HT1080 (cell line): ENCODE measurements around the gene CAPN11. TPM values are rescaled to one million over a fixed set of nuclear protein-coding genes. Genes with fewer than 3 reads are reported as not detected.

Experiments
- DNase-seq: peaks from one replicate; pipeline ENCODE4 v3.0.0-alpha.2; 2015; ENCODE audit warnings: low read depth
- total RNA-seq: library from RNA; depleted of rRNA; stranded (reverse); fragments of >200 nt; shearing (Covaris generic); gene quantifications from 2 replicates; pipeline ENCODE4 v1.2.3, GENCODE V29; 2014

CAPN11 gene
- total RNA-seq, 1 experiment from 2014 or later, result not detected

DNA sequence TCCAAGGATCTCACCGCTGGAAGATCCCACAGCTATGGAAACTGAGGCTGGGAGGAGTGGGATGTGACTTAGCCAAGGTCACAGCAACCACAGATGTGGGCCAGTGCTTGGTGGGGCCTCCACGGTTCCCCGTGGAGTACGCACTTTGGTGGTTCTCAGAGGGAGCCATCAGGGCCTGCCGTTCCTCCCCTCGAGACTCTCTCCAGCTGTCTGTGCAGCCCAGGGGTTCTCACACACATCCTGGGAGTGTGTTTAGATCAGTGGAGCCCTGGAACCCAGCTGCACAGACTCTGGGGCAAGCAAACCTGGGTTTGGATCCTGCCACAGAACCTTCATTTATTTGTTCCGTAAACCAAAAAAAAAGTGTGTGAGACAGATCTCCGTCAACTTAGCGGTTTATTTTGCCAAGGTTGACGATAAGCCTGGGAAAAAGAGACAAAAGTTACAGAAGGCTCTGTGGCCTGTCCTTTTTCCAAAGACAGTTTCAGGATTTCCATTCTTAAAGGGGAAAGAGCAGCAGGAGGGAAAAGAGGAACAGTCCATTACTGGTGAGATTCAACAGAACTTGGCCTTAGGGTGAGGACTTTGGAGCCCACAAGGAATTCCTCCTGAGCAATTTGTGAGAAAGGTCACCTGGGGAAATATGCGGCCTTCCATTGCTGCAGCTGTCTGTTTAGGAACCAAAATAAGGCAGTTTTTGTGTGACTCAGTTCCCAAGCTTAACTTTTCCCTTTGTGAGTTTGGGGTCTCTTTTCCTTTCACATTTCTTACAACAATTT lies 44.5 kb downstream of the CAPN11 start:
- no peak for DNase-seq

DNA sequence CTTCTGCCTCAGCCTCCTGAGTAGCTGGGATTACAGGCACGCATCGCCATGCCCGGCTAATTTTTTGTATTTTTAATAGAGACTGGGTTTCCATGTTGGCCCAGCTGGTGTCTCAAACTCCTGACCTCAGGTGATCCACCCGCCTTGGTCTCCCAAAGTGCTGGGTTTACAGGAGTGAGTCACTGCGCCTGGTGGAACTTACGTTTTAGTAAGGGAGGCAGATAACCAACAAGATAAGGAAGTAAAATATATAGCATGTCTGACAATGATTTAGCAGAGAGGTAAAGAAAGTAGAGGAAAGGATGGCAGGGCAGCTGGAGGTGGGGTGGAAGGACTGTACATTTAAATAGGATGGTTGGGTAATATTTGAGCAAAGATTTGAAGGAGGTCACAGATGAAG lies 45.3 kb downstream of the CAPN11 start:
- DNase-seq, result no peak

DNA sequence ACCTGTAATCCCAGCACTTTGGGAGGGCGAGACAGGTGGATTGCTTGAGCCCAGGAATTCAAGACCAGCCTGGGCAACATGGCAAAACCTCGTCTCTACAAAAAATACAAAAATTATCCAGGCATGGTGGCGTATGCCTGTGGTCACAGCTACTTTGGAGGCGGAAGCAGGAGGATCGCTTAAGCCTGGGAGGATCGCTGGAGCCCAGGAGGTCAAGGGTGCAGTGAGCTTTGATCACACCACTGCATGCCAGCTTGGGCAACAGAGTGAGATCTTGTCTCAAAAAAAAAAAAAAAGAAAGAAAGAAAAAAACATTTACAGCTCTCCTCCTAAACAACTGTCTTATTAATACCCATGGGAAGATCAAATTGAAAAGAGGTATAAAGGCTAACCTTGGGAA lies 49.3 kb downstream of the CAPN11 start:
- no peak for DNase-seq

DNA sequence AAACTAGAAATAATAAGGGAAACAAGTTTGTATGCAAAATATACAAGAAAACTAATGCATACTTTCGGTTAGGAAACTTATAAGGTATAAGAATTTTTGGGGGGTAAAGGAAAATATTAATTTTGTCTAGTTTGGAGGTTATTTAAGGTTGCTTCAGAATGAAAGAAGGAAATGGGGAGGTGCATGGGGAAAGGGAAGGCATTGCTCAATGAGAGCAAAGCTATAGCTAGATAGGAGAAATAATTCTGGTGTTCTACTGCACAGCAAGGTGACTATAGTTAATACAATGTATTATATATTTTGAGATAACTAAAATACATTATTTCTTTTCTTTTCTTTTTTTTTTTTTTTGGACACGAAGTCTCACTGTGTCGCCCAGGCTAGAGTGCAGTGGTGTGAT lies 52.7 kb downstream of the CAPN11 start:
- DNase-seq, result no peak

DNA sequence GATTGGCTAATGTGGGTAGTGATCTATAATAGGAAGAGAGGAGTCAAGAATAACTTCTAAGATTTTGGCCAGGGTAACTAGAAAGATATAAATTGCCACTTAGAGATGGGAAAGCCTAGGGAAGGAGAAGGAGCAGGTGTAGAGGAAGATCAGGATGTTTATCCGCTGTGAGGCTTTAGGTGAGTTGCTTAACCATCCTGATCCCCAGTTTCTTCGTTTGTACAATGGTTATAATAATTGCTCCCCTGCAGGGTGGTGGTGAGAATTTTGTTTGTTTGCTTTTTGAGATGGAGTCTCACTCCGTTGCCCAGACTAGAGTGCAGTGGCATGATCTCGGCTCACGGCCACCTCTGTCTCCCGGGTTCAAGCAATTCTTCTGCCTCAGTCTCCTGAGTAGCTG lies 55.7 kb downstream of the CAPN11 start:
- no peak for DNase-seq

DNA sequence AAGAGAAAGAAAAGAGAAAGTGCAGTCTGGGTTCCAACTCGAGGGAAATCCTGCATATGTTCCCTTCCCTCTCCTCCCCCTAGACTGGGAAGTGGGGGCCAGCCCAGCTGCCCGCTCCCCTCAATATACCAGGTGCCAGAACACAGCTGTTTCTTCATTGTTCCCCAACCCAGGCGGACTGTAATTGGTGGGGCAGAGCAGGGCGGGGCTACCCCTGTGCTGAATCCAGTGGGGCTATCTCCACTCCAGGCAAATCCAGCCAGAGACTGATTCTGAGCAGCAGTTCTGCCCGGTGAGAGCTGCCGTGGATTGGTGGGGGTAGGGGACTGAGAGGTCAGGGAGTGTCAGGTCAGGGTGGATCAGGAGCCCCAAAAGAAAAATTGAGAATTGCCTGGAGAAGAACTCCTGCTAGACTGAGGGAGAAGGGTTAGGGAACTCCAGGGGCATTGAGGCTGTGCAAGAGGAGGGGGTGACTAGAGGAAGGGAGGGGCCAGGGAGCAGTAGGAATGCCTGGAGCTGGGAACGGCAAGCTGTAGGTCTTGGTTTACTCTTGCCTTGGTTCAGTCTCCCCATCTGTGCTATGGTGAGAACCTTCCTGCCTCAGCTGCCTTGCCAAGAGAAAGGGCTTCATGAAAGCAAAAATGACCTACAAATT lies 58.2 kb downstream of the CAPN11 start, which contains the start of gene MYMX:
Gene MYMX (plus strand): TSS at position 250 of the 655 bp plus-strand sequence. CDS start 546 bp downstream, outside the sequence.
- DNase-seq, result no peak

DNA sequence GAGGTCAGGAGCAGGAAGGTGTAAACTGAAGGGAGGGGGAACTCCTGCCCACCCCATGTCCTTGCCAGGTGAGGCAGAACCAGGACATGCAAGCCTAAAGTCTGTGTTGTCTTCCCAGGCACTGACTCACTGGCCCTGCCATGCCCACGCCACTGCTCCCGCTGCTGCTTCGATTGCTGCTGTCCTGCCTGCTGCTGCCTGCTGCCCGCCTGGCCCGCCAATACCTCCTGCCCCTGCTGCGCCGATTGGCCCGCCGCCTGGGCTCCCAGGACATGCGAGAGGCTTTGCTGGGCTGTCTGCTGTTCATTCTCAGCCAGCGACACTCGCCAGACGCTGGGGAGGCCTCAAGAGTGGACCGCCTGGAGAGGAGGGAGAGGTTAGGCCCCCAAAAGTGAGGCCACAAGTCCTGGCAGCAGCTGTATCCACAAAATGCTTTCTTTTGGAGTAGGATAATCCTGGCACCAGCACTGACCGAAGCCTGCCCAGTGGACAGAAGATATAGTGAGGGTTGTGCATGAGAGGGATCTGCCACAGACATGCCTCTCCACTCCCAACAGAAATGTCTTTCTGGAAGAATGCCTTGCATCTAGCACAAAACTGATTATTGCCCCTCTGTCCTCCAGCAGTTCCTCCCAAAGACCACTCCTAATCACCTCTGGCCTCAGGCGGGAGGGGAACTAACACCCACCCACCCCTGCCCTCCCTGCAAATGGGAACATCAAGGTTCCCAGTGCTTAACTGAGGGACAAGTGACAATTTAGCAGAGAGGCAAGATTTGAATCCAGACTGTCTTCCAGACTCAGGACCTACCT lies 58.9 kb downstream of the CAPN11 start:
- peak; percentile 13 for DNase-seq

DNA sequence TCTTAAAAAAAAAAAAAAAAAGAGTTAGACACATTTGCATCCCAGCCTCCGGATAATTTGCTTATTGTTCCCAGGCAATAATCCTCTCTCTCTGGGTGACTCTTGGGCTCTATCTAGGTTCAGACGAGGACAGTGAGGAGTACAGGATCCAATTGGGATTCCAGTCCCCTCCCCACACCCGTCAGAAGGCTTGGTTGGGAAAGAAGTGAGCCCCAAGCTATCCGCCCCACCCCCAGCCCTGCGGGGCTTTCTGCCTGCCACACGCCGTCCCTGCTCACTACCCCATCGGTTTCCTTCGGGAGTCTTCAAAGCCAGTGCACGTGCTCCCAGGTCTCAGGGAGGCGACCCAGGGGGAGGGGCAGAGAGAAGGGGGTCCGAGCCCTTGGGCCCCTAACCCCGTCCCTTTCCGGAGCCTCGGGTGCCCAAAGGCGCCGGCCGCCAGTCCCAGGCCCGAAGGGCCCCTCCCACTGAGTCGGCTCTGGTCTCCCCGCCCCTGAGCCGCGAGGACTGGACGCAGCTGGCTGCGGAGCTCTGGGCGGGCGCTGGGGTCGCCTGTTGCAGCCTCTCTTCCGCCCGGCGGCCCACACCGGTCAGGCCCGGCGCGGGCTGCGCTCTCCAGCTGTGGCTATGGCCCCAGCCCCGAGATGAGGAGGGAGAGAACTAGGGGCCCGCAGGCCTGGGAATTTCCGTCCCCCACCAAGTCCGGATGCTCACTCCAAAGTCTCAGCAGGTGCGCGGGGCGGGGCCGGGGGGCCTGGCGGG lies 60.6 kb downstream of the CAPN11 start:
- DNase-seq, result no peak

DNA sequence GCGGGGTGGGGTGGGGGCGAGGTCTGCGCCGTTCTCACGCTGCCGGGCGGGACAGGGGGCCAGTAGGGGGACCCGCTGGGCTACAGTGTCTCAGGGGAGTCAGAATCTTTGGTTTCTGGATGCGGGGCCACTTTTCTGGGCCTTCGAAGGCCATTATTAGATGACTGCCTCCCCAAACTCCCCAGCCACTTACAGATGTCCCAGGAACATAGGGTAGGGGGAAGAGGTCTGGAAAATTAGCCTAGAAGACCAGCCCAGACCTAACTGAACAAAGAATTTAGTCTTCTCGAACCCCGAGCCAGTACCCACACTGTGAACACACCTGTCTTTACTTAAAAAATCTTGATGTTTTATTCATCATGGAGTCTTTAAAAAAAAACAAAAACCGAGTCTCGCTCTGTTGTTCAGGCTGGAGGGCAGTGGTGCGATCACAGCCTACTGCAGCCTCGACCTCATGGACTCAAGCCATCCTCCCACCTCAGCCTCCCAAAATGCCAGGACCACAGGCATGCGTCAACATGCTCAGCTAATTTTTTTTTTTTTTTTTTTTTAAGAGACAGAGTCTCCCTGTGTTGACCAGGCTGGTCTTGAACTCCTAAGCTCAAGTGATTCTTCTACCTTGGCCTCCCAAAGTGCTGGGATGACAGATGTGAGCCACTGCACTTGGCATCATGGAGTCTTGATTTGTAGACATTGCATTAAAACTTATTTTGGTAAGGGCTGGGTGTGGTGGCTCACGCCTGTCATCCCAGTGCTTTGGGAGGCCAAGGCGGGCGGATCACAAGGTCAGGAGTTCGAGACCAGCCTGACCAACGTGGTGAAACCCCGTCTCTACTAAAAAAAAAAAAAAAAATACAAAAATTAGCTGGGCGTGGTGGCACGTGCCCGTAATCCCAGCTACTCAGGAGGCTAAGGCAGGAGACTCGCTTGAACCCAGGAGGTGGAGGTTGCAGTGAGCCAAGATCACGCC lies 61.5 kb downstream of the CAPN11 start:
- no peak for DNase-seq

DNA sequence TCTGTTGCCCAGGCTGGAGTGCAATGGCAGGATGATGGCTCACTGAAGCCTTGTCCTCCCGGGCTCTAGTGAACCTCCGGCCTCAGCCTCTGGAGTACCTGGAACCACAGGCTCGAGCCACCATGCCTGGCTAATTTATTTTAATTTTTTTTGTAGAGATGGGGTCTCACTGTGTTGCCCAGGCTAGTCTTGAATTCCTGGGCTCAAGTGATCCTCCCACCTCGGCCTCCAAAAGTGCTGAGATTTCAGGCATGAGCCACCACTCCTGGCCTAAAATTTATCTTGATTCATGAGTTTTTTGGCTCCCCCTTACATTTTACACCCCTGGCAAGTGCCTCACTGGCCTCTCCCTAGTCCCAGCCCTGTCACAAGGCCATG lies 62.3 kb downstream of the CAPN11 start:
- DNase-seq, result no peak

DNA sequence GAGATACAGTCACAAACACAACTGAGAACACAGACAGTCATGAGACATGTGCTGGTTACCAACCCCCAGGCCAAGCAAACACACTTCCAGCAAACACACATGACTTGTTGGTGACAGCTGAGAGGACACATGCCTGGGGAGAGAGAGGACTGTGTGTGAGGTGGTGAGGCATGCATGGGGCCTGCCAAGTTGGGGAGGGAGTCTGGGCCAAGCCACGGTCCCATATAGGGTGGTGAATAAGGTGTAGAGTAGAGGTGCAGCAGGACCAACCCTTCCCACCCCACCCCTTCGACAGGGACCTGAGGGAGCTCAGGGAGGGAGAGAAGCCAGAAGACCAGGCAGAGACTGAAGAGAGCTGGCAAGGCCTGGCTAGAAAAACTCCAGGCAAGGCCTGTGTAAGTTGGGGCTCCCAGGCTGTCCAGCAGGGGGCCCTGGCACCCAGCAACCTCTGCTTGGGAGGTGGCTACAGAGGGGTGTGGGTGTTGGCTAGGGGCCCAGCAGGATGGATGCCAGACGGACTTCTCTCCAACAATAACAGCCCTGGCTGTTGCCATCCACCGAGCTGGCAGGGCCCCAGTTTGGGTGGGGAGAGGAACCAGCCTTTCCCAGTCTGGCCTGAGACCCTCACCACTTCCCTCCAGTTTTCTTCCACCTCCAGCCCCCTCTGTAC lies 62.8 kb downstream of the CAPN11 start:
- peak; percentile 93 for DNase-seq

DNA sequence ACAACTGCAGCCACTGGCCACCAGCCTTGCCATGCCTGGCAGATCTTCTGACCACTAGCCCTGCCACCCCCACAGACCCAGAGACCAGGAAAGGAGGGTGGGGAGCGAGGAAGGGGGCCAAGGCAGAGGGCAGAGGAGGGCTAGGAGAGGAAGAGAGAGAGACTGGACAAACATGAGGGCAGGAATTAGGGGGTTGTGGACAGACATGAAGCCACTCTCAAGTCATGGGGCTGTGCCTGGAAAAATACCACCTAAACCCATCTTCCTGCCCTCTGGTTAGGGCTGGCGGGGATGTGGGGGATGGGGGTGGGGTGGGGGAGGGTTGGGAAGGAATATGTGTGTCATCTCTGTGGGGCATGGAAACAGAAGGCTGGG lies 63.3 kb downstream of the CAPN11 start:
- DNase-seq, result no peak

DNA sequence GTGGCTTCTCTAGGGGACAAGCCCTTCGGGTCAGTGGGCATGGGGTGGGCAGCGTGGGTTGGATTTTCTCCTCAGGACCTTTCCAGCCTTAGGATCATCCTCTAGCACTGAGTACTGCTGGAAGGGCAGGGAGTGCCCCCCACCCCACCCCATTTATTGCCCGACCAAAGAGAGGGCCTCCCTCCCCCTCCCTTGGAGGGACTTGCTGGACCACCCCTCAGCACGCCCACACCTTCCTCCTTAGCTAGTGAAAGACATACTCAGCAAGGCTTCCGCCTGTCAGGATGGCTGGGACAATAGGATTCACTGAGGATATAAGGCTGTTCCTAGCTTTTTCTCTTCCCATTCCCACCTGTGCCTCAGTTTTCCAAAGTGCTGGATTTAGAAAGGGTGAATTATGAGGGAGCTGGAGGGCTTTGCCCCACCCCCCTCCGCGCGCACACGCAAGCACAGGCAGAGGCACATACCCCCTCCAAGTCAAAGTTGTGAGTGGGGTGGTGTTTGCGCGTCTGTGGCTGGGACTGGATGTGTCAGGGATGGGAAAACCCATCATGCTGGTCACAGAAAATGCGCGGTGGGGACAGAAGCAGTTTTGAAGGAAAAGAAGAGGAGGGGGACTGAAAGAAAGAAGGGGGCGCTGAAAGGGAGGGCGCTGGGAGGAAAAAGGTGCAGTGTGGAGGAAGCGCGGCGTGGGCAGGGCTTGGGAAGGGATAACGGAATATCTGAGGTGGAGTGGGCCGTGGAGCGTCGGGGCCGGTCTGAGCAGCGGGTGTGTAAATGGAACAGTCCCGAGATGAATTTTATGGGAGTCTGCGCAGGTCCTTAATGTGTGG lies 64.1 kb downstream of the CAPN11 start:
- peak; percentile 27 for DNase-seq

DNA sequence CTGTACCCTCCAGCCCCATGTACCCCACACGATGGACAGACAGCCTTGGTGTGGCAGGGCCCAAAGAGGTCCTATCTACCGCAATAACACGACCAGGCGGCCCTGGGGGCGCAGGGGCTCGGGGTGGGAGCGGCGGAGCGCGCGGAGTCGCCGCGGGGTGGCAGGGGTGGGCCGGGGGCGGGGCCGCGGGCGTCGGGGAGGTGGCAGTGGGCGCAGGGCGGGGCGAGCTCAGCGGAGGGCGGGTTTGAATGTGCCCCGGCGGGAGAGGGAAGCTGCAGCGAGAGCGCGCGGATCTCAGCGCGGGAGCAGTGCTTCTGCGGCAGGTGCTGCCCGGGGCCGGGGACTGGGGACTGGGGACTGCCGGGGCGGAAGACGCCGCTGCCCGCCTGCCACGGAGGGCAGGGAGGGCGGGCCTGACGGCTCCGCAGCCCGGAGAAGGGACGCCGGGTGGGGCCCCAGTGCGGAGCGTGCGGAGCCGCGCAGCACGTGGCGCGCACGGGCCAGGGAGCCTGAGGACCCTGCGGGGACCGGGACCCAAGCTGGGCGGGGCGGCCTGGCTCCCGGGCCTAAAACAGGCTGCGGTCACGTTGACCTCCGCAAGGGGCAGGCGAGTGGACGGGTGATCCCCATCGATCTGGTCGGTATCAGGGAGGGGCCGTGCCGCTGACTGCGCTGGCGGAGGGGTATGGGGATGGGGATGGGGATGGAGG lies 64.9 kb downstream of the CAPN11 start, which contains the start of gene SLC29A1:
Gene SLC29A1 (plus strand): TSS at position 277 of the 710 bp plus-strand sequence. CDS start 3,719 bp downstream, outside the sequence.
- DNase-seq, result peak; percentile 54

DNA sequence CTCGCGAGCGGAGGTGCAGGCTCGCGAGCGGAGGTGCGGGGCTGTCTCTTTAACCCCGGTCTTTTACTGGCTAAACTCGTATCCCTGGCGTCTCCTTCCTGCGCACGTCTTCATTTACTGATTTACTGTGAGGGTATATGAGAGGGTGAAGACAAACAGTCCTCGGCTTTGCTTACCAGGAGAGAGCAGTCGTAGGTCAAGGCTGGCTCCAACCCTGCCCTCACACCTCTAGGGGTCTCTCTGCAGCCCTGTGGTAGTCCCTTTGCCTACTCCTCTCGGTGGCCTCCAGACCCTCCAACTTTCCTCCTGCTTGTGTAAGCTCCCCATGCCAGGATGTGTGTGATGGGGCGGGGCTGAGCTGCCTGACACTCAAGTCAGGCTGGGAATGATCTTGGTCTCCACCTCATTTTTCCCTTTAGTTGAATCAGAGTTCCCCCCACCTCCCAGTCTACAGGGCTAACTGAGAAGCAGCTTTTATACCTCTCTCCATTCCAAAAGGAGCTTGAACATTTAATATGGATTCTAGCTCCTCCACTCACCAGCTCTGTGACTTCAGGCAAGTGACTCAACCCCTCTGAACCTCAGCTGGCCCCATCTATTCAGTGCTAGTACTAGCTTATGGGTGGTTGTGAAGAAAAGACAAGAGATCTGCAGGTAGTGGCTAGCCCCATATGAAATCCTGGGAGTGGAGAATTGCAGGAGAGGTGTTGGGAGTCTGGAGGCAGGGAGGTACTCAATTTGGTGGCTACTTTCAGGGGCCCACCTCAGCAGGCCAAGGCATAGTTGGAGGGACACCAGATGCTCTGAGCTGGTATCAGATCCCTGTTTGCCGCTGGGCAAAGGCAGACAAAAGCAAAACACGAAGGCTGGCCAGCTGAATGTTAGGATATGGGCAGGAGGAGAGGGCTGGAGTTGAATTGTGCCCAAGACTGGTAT lies 65.7 kb downstream of the CAPN11 start:
- DNase-seq, result peak; percentile 63

DNA sequence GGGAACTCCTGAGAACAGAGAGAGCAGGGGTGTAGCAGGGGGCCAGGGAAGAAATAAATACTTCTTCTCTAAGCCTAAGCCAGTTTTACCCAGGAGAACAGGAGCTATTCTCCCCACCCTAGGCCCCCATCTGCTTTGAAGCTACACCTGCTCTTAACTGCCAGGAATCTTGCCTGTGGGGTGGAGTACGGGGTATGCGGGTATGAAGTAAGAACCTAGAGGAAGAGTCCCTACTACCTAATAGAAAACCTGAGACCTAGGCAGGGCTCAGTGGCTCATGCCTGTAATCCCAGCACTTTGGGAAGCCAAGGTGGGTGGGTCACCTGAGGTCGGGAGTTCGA lies 66.3 kb downstream of the CAPN11 start:
- DNase-seq, result no peak
